Measurements from ENCODE around the gene VMO1.

Gene VMO1

GRCh38 chr17:4753392-4753791 lies 32.8 kb downstream of the VMO1 start:
- no peak for DNase-seq (ENCODE audit: low read depth)

GRCh38 chr17:4751932-4752331 lies 34.2 kb downstream of the VMO1 start:
- DNase-seq (ENCODE audit: low read depth) = no peak

GRCh38 chr17:4750606-4751005 lies 35.6 kb downstream of the VMO1 start:
- DNase-seq (ENCODE audit: low read depth) = no peak

- DNase-seq (ENCODE audit: low read depth) = no peak
These were observed 37.5 kb downstream of the VMO1 start for GRCh38 chr17:4748686-4749085.

- DNase-seq (ENCODE audit: low read depth) = no peak
These were observed 38.3 kb downstream of the VMO1 start for GRCh38 chr17:4747847-4748246.

- DNase-seq (ENCODE audit: low read depth) = no peak
These were observed 40.9 kb downstream of the VMO1 start for GRCh38 chr17:4744999-4745969.

GRCh38 chr17:4743898-4744297 lies 42.3 kb downstream of the VMO1 start:
- DNase-seq (ENCODE audit: low read depth) = no peak

GRCh38 chr17:4743216-4743615 lies 42.9 kb downstream of the VMO1 start:
- DNase-seq (ENCODE audit: low read depth) = no peak

- DNase-seq (ENCODE audit: low read depth) = no peak
These were observed 43.5 kb downstream of the VMO1 start for GRCh38 chr17:4742629-4743028.

GRCh38 chr17:4742133-4742532 lies 44.0 kb downstream of the VMO1 start:
- DNase-seq (ENCODE audit: low read depth) = no peak

- DNase-seq (ENCODE audit: low read depth) = no peak
These were observed 44.6 kb downstream of the VMO1 start for GRCh38 chr17:4741544-4741943.

GRCh38 chr17:4740584-4740983 lies 45.6 kb downstream of the VMO1 start:
- DNase-seq (ENCODE audit: low read depth) = no peak

- DNase-seq (ENCODE audit: low read depth) = no peak
These were observed 46.2 kb downstream of the VMO1 start for GRCh38 chr17:4740025-4740351.

- DNase-seq (ENCODE audit: low read depth) = peak; percentile 44
These were observed 46.8 kb downstream of the VMO1 start, which contains the start of the genes CXCL16 and ZMYND15 for GRCh38 chr17:4739122-4740024. CXCL16 (minus strand) TSS chr17:4739928; CDS start chr17:4739339, 589 bp downstream. ZMYND15 (plus strand) TSS chr17:4739833; CDS start chr17:4740549, 716 bp downstream.

GRCh38 chr17:4738136-4739121 lies 47.7 kb downstream of the VMO1 start:
- DNase-seq (ENCODE audit: low read depth) = no peak

- no peak for DNase-seq (ENCODE audit: low read depth)
These were observed 50.1 kb downstream of the VMO1 start for GRCh38 chr17:4735876-4736651.
